AG10803 (cell line): ENCODE data around the gene AIFM1.

Experiments
- DNase-seq: peaks from one replicate; pipeline ENCODE4 v3.0.0; 2010; ENCODE audit warnings: low read depth
- H3K4me3 ChIP-seq: 2 replicates; pipeline ENCODE4 v1.5.1; 2011; ENCODE audit warnings: mild to moderate bottlenecking, low read length, control low read depth
- CTCF ChIP-seq: conservative IDR thresholded peaks from 2 replicates; pipeline ENCODE4 v1.5.1; 2011; ENCODE audit warnings: mild to moderate bottlenecking, low read length, control low read depth, inconsistent platforms

The AIFM1 gene

GRCh38 chrX:130162094-130162735 is 3.4 kb downstream of the AIFM1 start:
- no peak for DNase-seq
- no peak for TF ChIP-seq CTCF
- H3K4me3 ChIP-seq = no peak overlapping the region

- no peak for DNase-seq
- no peak for TF ChIP-seq CTCF
- H3K4me3 ChIP-seq = no peak overlapping the region
These were observed 5.9 kb downstream of the AIFM1 start for GRCh38 chrX:130159776-130160175.

- H3K4me3 ChIP-seq = no peak overlapping the region
- DNase-seq = no peak
- no peak for TF ChIP-seq CTCF
These were observed 7.3 kb downstream of the AIFM1 start for GRCh38 chrX:130158311-130158710.

DNA sequence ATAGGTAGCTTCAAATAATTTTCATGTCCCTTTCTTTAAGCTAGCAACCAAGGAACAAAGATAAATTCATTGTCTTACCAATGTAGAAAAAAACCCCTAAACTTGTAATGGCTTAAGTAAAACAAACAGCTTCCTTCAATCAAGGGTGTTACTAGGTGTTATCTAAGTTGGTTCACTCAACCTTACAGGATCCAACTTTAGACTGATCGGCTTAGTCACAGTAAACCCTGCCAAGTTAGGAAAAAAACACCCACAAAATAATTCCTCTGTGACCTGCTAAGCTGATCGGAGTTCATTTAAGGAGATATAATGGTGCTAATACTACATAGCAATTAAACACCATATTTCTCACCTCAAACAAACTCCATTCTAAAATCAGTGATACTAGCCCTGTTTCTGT is 10.1 kb downstream of the AIFM1 start:
- DNase-seq = no peak
- TF ChIP-seq CTCF = no peak

GRCh38 chrX:130147631-130148030 is 18.0 kb downstream of the AIFM1 start:
- H3K4me3 ChIP-seq = no peak overlapping the region
- TF ChIP-seq CTCF = no peak
- no peak for DNase-seq

More for the DNA sequence above, 10.1 kb downstream of the AIFM1 start:
- no peak overlapping the region for H3K4me3 ChIP-seq

GRCh38 chrX:130145123-130145522 is 20.5 kb downstream of the AIFM1 start:
- TF ChIP-seq CTCF = no peak
- no peak overlapping the region for H3K4me3 ChIP-seq
- DNase-seq = no peak

DNA sequence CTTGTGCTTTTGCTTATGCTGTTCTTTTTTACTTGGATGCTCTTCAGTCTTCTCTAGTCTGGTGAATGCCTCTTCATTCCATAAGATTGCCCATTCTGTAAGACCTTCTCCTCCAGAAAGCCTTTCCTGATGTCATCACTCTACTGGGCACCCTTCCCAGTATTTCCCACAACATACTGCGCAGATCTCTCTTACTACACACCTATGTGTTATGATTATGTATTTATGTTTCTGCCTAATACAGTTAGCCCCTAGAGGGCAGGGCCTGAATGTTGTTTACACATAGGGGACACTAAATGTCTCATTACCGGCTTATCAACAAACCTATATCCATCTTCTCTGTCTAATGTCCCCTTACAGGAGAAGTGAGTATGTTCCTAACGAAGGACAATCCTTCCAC is 21.1 kb downstream of the AIFM1 start:
- peak; percentile 13; the same call in 1 of the 2 replicates for TF ChIP-seq CTCF
- peak; percentile 39 for DNase-seq
- H3K4me3 ChIP-seq = no peak overlapping the region
